ENCODE results near the gene UGT2B15. TPM values are rescaled to one million over a fixed set of nuclear protein-coding genes. Genes with fewer than 3 reads are reported as not detected.
"Not testable (repeated sequence)": the region's sequence is repeated elsewhere in the genome, so short reads cannot be mapped to it uniquely, and the experiment has no call there.

Gene UGT2B15
- total RNA-seq (not detected), polyA plus RNA-seq (not detected)
- long read RNA-seq, donor 1: 0 reads
- long read RNA-seq, donor 2: 0 reads
- long read RNA-seq, donor 3: 0 reads

- H3K27ac ChIP-seq; DNase-seq; H3K9me3 ChIP-seq; H3K27me3 ChIP-seq; H3K4me3 ChIP-seq; ATAC-seq; H3K4me1 ChIP-seq; H3K36me3 ChIP-seq; intact Hi-C loops (cut with DNase I): not testable (repeated sequence)
- 46 to 63% (median 57%) methylated on average over 1 of the region's 1 CpG for WGBS, 4 donors
Observed at GRCh38 chr4:68670479-68670939, at the start of gene UGT2B15. UGT2B15 (minus strand) TSS chr4:68670652; CDS start chr4:68670618, 34 bp downstream.

GRCh38 chr4:68719075-68719473 is 48.6 kb upstream of the UGT2B15 start:
- Histone ChIP-seq H3K9me3 (peaks cover 0 to 4% (median 0%) of the 10 kb centered on the region in 12 donors), H3K36me3 (no peaks in the 10 kb centered on the region), H3K27me3 (no peaks in the 10 kb centered on the region), H3K4me3 (no peak overlapping the region), H3K4me1 (no peaks in the 10 kb centered on the region), H3K27ac (no peak overlapping the region)
- intact Hi-C loops (cut with DNase I): no loop called here
- ATAC-seq (no peak), DNase-seq (no peak)
- TF ChIP-seq POLR2A (IDR thresholded peaks at IDR 0.05) (no peak), CTCF (IDR thresholded peaks at IDR 0.05) (no peak)
- 65 to 78% (median 71%) methylated on average over 2 of the region's 2 CpGs for WGBS, 4 donors

GRCh38 chr4:68718447-68719074 is 48.1 kb upstream of the UGT2B15 start:
- no peaks in the 10 kb centered on the region for H3K27me3 ChIP-seq
- DNase-seq: no peak
- H3K27ac ChIP-seq: no peak overlapping the region
- H3K4me3 ChIP-seq: no peak overlapping the region
- WGBS, 4 donors: 77 to 89% (median 82%) methylated on average over 3 of the region's 3 CpGs
- ATAC-seq: no peak
- no peaks in the 10 kb centered on the region for H3K36me3 ChIP-seq
- intact Hi-C loops (cut with DNase I): no loop called here
- no peak for TF ChIP-seq CTCF (IDR thresholded peaks at IDR 0.05)
- no peak for TF ChIP-seq POLR2A (IDR thresholded peaks at IDR 0.05)
- H3K9me3 ChIP-seq: peaks cover 0 to 4% (median 0%) of the 10 kb centered on the region in 12 donors
- no peaks in the 10 kb centered on the region for H3K4me1 ChIP-seq

- intact Hi-C loops (cut with DNase I): no loop called here
- no peaks in the 10 kb centered on the region for H3K4me1 ChIP-seq
- no peak for DNase-seq
- H3K4me3 ChIP-seq: no peak overlapping the region
- H3K27me3 ChIP-seq: no peaks in the 10 kb centered on the region
- no peak overlapping the region for H3K27ac ChIP-seq
- TF ChIP-seq POLR2A (IDR thresholded peaks at IDR 0.05) (no peak), CTCF (IDR thresholded peaks at IDR 0.05) (no peak)
- H3K36me3 ChIP-seq: no peaks in the 10 kb centered on the region
- WGBS, 4 donors: 79 to 85% (median 81%) methylated on average over 1 of the region's 1 CpG
- H3K9me3 ChIP-seq: peaks cover 0 to 4% (median 0%) of the 10 kb centered on the region in 12 donors
- ATAC-seq: no peak
Observed at GRCh38 chr4:68717999-68718398, 47.5 kb upstream of the UGT2B15 start.

Measured in heart left ventricle (tissue), 16 donors.